Measurements from ENCODE around the gene RNF44. TPM values are rescaled to one million over a fixed set of nuclear protein-coding genes. Genes with fewer than 3 reads are reported as not detected.

The RNF44 gene
- total and polyA plus RNA-seq, 2 of the 13 experiments (the other 11 are each of a cell fraction or from before 2014, with no cell fraction given), result 9.2 to 16.8 TPM

DNA sequence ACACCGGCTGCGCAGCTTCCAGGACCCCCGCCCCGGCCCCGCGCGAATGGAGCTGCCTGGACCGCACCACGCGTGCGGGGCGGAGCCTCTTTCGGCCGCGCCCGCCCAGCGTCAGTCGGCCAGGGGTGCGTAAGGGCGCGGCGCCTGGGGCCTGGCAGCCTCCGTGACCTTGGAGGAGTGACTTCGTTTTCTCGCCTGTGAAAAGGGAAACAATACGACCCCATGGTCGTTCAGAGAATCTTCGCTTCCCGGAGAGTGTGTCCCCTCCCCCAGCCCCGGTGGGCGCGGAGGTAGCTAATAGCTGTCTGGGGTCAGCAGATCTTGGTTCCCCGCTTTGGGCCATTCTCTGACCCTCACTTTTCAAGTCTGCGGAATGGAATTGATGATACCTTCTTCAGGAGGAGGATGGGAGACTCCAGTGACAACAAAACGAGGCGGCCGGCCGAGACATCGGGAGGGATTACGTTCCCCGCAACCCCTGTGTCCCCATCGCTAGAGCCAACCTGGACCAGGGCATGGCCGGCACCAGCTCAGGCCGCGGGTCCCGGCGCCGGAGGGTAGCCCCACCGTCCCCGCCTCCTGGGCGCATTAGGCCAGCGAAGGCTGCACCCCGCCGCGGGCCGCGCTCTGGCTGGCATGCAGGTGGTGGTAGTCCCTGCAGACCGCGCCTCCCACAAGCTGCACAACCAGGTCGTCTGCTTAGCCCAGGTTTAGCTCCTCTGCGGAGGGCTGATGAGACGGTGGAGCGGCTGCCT, 6.4 kb upstream of the RNF44 start (continued):
- TF ChIP-seq, protein P1, sequence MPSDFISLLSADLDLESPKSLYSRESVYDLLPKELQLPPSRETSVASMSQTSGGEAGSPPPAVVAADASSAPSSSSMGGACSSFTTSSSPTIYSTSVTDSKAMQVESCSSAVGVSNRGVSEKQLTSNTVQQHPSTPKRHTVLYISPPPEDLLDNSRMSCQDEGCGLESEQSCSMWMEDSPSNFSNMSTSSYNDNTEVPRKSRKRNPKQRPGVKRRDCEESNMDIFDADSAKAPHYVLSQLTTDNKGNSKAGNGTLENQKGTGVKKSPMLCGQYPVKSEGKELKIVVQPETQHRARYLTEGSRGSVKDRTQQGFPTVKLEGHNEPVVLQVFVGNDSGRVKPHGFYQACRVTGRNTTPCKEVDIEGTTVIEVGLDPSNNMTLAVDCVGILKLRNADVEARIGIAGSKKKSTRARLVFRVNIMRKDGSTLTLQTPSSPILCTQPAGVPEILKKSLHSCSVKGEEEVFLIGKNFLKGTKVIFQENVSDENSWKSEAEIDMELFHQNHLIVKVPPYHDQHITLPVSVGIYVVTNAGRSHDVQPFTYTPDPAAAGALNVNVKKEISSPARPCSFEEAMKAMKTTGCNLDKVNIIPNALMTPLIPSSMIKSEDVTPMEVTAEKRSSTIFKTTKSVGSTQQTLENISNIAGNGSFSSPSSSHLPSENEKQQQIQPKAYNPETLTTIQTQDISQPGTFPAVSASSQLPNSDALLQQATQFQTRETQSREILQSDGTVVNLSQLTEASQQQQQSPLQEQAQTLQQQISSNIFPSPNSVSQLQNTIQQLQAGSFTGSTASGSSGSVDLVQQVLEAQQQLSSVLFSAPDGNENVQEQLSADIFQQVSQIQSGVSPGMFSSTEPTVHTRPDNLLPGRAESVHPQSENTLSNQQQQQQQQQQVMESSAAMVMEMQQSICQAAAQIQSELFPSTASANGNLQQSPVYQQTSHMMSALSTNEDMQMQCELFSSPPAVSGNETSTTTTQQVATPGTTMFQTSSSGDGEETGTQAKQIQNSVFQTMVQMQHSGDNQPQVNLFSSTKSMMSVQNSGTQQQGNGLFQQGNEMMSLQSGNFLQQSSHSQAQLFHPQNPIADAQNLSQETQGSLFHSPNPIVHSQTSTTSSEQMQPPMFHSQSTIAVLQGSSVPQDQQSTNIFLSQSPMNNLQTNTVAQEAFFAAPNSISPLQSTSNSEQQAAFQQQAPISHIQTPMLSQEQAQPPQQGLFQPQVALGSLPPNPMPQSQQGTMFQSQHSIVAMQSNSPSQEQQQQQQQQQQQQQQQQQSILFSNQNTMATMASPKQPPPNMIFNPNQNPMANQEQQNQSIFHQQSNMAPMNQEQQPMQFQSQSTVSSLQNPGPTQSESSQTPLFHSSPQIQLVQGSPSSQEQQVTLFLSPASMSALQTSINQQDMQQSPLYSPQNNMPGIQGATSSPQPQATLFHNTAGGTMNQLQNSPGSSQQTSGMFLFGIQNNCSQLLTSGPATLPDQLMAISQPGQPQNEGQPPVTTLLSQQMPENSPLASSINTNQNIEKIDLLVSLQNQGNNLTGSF (CRISPR knock-in tag; IDR thresholded peaks at IDR 0.05), result no peak
- TF ChIP-seq, protein P2, sequence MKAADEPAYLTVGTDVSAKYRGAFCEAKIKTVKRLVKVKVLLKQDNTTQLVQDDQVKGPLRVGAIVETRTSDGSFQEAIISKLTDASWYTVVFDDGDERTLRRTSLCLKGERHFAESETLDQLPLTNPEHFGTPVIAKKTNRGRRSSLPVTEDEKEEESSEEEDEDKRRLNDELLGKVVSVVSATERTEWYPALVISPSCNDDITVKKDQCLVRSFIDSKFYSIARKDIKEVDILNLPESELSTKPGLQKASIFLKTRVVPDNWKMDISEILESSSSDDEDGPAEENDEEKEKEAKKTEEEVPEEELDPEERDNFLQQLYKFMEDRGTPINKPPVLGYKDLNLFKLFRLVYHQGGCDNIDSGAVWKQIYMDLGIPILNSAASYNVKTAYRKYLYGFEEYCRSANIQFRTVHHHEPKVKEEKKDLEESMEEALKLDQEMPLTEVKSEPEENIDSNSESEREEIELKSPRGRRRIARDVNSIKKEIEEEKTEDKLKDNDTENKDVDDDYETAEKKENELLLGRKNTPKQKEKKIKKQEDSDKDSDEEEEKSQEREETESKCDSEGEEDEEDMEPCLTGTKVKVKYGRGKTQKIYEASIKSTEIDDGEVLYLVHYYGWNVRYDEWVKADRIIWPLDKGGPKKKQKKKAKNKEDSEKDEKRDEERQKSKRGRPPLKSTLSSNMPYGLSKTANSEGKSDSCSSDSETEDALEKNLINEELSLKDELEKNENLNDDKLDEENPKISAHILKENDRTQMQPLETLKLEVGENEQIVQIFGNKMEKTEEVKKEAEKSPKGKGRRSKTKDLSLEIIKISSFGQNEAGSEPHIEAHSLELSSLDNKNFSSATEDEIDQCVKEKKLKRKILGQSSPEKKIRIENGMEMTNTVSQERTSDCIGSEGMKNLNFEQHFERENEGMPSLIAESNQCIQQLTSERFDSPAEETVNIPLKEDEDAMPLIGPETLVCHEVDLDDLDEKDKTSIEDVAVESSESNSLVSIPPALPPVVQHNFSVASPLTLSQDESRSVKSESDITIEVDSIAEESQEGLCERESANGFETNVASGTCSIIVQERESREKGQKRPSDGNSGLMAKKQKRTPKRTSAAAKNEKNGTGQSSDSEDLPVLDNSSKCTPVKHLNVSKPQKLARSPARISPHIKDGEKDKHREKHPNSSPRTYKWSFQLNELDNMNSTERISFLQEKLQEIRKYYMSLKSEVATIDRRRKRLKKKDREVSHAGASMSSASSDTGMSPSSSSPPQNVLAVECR (CRISPR knock-in tag; IDR thresholded peaks at IDR 0.05; ENCODE audit: borderline replicate concordance), result peak; percentile 41; the same call in 1 of the 2 replicates
- TF ChIP-seq ZNF720 (CRISPR knock-in tag; IDR thresholded peaks at IDR 0.05), result no peak
- no peak for TF ChIP-seq ZNF761 (CRISPR knock-in tag; conservative IDR thresholded peaks at IDR 0.05)
- no peak for TF ChIP-seq HOXA7 (CRISPR knock-in tag; IDR thresholded peaks at IDR 0.05)
- TF ChIP-seq SNAPC2 (CRISPR knock-in tag; IDR thresholded peaks at IDR 0.05), result no peak
- TF ChIP-seq, protein P3, sequence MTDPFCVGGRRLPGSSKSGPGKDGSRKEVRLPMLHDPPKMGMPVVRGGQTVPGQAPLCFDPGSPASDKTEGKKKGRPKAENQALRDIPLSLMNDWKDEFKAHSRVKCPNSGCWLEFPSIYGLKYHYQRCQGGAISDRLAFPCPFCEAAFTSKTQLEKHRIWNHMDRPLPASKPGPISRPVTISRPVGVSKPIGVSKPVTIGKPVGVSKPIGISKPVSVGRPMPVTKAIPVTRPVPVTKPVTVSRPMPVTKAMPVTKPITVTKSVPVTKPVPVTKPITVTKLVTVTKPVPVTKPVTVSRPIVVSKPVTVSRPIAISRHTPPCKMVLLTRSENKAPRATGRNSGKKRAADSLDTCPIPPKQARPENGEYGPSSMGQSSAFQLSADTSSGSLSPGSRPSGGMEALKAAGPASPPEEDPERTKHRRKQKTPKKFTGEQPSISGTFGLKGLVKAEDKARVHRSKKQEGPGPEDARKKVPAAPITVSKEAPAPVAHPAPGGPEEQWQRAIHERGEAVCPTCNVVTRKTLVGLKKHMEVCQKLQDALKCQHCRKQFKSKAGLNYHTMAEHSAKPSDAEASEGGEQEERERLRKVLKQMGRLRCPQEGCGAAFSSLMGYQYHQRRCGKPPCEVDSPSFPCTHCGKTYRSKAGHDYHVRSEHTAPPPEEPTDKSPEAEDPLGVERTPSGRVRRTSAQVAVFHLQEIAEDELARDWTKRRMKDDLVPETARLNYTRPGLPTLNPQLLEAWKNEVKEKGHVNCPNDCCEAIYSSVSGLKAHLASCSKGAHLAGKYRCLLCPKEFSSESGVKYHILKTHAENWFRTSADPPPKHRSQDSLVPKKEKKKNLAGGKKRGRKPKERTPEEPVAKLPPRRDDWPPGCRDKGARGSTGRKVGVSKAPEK (CRISPR knock-in tag; IDR thresholded peaks at IDR 0.05; ENCODE audit: borderline replicate concordance), result no peak
- TF ChIP-seq KDM6A (CRISPR knock-in tag; IDR thresholded peaks at IDR 0.05; ENCODE audit: low read depth), result no peak
- no peak for TF ChIP-seq SAFB2 (CRISPR knock-in tag; IDR thresholded peaks at IDR 0.05; ENCODE audit: borderline replicate concordance, low read depth)
- TF ChIP-seq, protein P4, sequence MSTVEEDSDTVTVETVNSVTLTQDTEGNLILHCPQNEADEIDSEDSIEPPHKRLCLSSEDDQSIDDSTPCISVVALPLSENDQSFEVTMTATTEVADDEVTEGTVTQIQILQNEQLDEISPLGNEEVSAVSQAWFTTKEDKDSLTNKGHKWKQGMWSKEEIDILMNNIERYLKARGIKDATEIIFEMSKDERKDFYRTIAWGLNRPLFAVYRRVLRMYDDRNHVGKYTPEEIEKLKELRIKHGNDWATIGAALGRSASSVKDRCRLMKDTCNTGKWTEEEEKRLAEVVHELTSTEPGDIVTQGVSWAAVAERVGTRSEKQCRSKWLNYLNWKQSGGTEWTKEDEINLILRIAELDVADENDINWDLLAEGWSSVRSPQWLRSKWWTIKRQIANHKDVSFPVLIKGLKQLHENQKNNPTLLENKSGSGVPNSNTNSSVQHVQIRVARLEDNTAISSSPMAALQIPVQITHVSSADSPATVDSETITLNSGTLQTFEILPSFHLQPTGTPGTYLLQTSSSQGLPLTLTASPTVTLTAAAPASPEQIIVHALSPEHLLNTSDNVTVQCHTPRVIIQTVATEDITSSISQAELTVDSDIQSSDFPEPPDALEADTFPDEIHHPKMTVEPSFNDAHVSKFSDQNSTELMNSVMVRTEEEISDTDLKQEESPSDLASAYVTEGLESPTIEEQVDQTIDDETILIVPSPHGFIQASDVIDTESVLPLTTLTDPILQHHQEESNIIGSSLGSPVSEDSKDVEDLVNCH (CRISPR knock-in tag; IDR thresholded peaks at IDR 0.05), result no peak
- TF ChIP-seq KDM3A (CRISPR knock-in tag; IDR thresholded peaks at IDR 0.05; ENCODE audit: low read depth), result no peak
- TF ChIP-seq ZNF546 (CRISPR knock-in tag; conservative IDR thresholded peaks at IDR 0.05), result 0 out of 2 replicates have a peak, but pooled peaks have one; percentile 11

All from HepG2 (cell line).